ENCODE data around the gene GPR137B.
"Not testable (repeated sequence)": the region's sequence is repeated elsewhere in the genome, so short reads cannot be mapped to it uniquely, and the experiment has no call there.

The GPR137B gene, protein sequence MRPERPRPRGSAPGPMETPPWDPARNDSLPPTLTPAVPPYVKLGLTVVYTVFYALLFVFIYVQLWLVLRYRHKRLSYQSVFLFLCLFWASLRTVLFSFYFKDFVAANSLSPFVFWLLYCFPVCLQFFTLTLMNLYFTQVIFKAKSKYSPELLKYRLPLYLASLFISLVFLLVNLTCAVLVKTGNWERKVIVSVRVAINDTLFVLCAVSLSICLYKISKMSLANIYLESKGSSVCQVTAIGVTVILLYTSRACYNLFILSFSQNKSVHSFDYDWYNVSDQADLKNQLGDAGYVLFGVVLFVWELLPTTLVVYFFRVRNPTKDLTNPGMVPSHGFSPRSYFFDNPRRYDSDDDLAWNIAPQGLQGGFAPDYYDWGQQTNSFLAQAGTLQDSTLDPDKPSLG

DNA sequence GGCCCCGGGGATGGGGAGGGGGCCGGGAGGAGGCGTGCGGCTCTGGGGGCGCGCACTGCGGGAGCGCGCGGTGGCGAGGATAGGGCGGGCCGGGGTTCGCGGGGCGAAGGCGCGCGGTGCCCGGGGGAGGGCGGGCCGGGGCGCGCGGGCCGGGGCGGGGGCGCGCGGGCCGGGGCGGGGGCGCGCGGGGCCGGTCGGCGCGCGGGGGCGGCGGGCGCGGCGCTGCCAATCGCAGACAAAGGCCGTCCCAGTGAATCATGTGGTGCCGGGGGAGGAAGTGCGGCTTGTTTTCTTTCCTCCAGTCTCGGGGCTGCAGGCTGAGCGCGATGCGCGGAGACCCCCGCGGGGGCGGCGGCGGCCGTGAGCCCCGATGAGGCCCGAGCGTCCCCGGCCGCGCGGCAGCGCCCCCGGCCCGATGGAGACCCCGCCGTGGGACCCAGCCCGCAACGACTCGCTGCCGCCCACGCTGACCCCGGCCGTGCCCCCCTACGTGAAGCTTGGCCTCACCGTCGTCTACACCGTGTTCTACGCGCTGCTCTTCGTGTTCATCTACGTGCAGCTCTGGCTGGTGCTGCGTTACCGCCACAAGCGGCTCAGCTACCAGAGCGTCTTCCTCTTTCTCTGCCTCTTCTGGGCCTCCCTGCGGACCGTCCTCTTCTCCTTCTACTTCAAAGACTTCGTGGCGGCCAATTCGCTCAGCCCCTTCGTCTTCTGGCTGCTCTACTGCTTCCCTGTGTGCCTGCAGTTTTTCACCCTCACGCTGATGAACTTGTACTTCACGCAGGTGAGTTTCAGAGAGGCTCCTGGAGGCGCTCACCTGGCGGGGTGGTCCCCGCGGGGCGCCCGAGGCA is at the start of gene GPR137B:
TSS of gene GPR137B (plus strand) at position 287 of the 851 bp plus-strand sequence. CDS start at position 371, 84 bp downstream.
- H3K27ac Mint-ChIP-seq: peak within 1 kb of the TSS; percentile 93
- peaks cover 34% of the 10 kb centered on the region for H3K27me3 Mint-ChIP-seq
- H3K9me3 Mint-ChIP-seq: no peaks in the 10 kb centered on the region
- intact Hi-C loops (cut with micrococcal nuclease): loop anchor here (2.0 to 5.0 kb wide), 2 partner anchors 65 to 138 kb away; partner anchors contain the start of gene ERO1B
- peaks cover 47% of the 10 kb centered on the region for H3K4me1 Mint-ChIP-seq (ENCODE audit: low read depth)
- H3K36me3 Mint-ChIP-seq (ENCODE audit: low read depth): peaks cover 56% of the 10 kb centered on the region
- H3K4me3 Mint-ChIP-seq: peak within 1 kb of the TSS; percentile 97

DNA sequence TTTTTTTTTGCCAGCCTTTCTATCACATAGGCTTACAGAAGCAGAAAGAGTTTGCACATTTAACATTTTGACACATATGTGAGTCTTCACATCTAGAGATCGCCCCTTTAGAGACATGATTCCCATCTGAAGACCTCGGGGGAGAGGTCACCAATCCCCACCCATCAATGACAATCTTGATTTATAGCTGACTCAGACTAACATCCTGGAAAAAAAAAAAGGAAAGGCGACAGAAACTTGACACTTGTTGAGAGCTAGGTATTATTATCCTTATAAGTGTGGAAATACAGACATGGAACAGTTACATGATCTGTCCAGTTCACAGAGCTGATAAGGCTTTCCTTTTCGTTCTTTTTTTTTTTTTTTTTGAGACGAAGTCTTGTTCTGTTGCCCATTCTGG is 49.4 kb upstream of the GPR137B start:
- peaks cover 18% of the 10 kb centered on the region for H3K9me3 Mint-ChIP-seq
- no peak overlapping the region for H3K27ac Mint-ChIP-seq
- intact Hi-C loops (cut with micrococcal nuclease): no loop called here
- no peaks in the 10 kb centered on the region for H3K36me3 Mint-ChIP-seq (ENCODE audit: low read depth)
- H3K4me3 Mint-ChIP-seq: no peak overlapping the region
- H3K4me1 Mint-ChIP-seq (ENCODE audit: low read depth): peaks cover 7% of the 10 kb centered on the region
- H3K27me3 Mint-ChIP-seq: peaks cover 9% of the 10 kb centered on the region

GRCh38 chr1:236095705-236096520 is 46.4 kb upstream of the GPR137B start:
- peaks cover 8% of the 10 kb centered on the region for H3K4me1 Mint-ChIP-seq (ENCODE audit: low read depth)
- no peaks in the 10 kb centered on the region for H3K36me3 Mint-ChIP-seq (ENCODE audit: low read depth)
- intact Hi-C loops (cut with micrococcal nuclease): no loop called here
- no peak overlapping the region for H3K27ac Mint-ChIP-seq
- no peak overlapping the region for H3K4me3 Mint-ChIP-seq
- peaks cover 18% of the 10 kb centered on the region for H3K9me3 Mint-ChIP-seq
- peaks cover 9% of the 10 kb centered on the region for H3K27me3 Mint-ChIP-seq

DNA sequence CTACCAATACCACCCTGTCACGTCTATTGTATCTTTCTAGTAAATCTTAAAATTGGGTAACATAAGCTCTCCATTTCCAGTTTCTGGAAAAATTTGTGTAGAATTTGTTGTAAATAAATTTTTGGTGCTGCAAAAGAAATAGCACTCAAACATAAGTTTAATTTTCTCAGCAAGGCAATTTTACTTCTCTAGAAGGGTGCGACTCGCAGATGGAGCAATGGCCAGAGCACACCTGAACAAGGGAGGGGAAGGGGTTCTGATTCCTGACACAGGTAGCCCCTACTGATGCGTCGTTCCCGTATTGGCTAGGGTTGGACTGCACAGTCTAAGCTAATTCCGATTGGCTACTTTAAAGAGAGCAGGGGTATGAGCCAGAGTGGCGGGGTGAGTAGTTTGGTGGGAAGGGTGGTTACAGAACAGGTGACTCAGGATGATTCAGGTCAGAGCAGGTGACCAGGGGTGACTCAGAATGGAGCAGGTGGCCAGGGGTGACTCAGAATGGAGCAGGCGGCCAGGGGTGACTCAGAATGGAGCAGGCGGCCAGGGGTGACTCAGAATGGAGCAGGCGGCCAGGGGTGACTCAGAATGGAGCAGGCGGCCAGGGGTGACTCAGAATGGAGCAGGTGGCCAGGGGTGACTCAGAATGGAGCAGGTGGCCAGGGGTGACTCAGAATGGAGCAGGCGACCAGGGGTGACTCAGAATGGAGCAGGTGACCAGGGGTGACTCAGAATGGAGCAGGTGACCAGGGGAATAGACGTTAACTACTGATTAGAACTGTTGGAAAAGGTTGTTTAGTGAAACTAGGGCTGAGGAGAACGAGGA is 45.5 kb upstream of the GPR137B start:
- H3K4me1 Mint-ChIP-seq (ENCODE audit: low read depth); intact Hi-C loops (cut with micrococcal nuclease); H3K27me3 Mint-ChIP-seq; H3K36me3 Mint-ChIP-seq (ENCODE audit: low read depth); H3K4me3 Mint-ChIP-seq: not testable (repeated sequence)
- peak overlapping the region; percentile 55 for H3K27ac Mint-ChIP-seq
- peaks cover 18% of the 10 kb centered on the region for H3K9me3 Mint-ChIP-seq

- Mint-ChIP-seq H3K27me3 (peaks cover 7% of the 10 kb centered on the region), H3K27ac (no peak overlapping the region), H3K36me3 (ENCODE audit: low read depth) (no peaks in the 10 kb centered on the region), H3K9me3 (peaks cover 18% of the 10 kb centered on the region), H3K4me3 (no peak overlapping the region), H3K4me1 (ENCODE audit: low read depth) (peaks cover 8% of the 10 kb centered on the region)
- intact Hi-C loops (cut with micrococcal nuclease): no loop called here
Observed at GRCh38 chr1:236098267-236098666, 44.1 kb upstream of the GPR137B start.

- Mint-ChIP-seq H3K36me3 (ENCODE audit: low read depth) (no peaks in the 10 kb centered on the region), H3K4me1 (ENCODE audit: low read depth) (peaks cover 8% of the 10 kb centered on the region), H3K4me3 (no peak overlapping the region), H3K27me3 (peaks cover 3% of the 10 kb centered on the region), H3K27ac (no peak overlapping the region), H3K9me3 (peaks cover 18% of the 10 kb centered on the region)
- intact Hi-C loops (cut with micrococcal nuclease): no loop called here
Observed at GRCh38 chr1:236099355-236099974, 42.9 kb upstream of the GPR137B start.

GRCh38 chr1:236100799-236101198 is 41.5 kb upstream of the GPR137B start:
- Mint-ChIP-seq H3K4me1 (ENCODE audit: low read depth) (peaks cover 8% of the 10 kb centered on the region), H3K9me3 (peaks cover 12% of the 10 kb centered on the region), H3K27me3 (no peaks in the 10 kb centered on the region), H3K36me3 (ENCODE audit: low read depth) (no peaks in the 10 kb centered on the region), H3K27ac (no peak overlapping the region), H3K4me3 (no peak overlapping the region)
- intact Hi-C loops (cut with micrococcal nuclease): loop anchor here (10.0 kb wide), 1 partner anchor 1284 kb away; no protein-coding TSS in a partner anchor

DNA sequence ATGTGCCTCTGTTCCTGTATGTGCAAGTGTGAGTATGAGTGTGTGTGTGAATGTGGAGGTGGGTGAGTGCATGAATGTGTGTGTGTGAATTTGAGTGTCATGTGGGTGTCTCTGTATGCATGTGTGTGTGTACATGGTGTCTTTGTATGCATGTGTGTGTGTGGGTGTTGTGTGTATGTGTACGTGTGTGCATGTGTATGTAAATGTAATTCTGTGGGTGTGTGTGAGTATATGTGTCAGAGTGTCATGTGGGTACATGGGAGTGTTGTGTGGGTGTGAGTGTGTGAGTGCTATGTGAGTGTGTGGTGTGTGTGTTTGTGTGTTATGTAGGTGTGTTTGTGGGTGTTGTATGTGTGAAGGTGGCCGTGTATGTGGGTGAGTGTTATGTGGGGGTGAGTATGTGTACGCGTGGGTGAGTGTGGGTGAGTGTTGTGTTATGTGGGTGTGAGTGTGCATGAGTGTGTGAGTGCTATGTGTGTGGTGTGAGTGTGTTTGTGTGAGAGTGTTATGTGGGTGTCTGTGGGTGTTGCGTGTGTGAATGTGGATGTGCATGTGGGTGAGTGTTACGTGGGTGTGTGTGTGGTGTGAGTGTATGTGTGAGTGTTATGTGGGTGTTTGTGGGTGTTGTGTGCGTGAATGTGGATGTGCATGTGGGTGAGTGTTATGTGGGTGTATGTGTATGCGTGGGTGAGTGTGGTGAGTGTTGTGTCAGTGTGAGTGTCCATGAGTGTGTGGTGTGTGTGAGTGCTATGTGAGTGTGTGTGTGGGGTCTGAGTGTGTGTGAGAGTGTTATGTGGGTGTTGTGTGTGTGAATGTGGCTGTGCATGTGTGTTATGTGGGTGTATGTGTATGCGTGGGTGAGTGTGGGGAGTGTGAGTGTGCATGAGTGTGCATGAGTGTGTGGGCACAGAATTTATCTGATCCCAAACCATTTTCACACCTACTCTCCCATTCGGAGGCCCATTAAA is 40.8 kb upstream of the GPR137B start:
- Mint-ChIP-seq H3K4me1 (ENCODE audit: low read depth) (peaks cover 8% of the 10 kb centered on the region), H3K36me3 (ENCODE audit: low read depth) (no peaks in the 10 kb centered on the region), H3K27ac (no peak overlapping the region), H3K9me3 (peaks cover 5% of the 10 kb centered on the region), H3K27me3 (no peaks in the 10 kb centered on the region), H3K4me3 (no peak overlapping the region)
- intact Hi-C loops (cut with micrococcal nuclease): loop anchor here (10.0 kb wide), 1 partner anchor 1283 kb away; no protein-coding TSS in a partner anchor

- H3K4me3 Mint-ChIP-seq: no peak overlapping the region
- H3K9me3 Mint-ChIP-seq: no peaks in the 10 kb centered on the region
- no peaks in the 10 kb centered on the region for H3K36me3 Mint-ChIP-seq (ENCODE audit: low read depth)
- intact Hi-C loops (cut with micrococcal nuclease): loop anchor here (10.0 kb wide), 1 partner anchor 1282 kb away; no protein-coding TSS in a partner anchor
- peaks cover 3% of the 10 kb centered on the region for H3K4me1 Mint-ChIP-seq (ENCODE audit: low read depth)
- no peak overlapping the region for H3K27ac Mint-ChIP-seq
- H3K27me3 Mint-ChIP-seq: no peaks in the 10 kb centered on the region
Observed at GRCh38 chr1:236102611-236103010, 39.7 kb upstream of the GPR137B start.

- intact Hi-C loops (cut with micrococcal nuclease): loop anchor here (10.0 kb wide), 1 partner anchor 1282 kb away; no protein-coding TSS in a partner anchor
- H3K4me3 Mint-ChIP-seq: no peak overlapping the region
- no peaks in the 10 kb centered on the region for H3K36me3 Mint-ChIP-seq (ENCODE audit: low read depth)
- no peaks in the 10 kb centered on the region for H3K4me1 Mint-ChIP-seq (ENCODE audit: low read depth)
- no peaks in the 10 kb centered on the region for H3K9me3 Mint-ChIP-seq
- H3K27me3 Mint-ChIP-seq: no peaks in the 10 kb centered on the region
- no peak overlapping the region for H3K27ac Mint-ChIP-seq
Observed at GRCh38 chr1:236103059-236103458, 39.3 kb upstream of the GPR137B start.

DNA sequence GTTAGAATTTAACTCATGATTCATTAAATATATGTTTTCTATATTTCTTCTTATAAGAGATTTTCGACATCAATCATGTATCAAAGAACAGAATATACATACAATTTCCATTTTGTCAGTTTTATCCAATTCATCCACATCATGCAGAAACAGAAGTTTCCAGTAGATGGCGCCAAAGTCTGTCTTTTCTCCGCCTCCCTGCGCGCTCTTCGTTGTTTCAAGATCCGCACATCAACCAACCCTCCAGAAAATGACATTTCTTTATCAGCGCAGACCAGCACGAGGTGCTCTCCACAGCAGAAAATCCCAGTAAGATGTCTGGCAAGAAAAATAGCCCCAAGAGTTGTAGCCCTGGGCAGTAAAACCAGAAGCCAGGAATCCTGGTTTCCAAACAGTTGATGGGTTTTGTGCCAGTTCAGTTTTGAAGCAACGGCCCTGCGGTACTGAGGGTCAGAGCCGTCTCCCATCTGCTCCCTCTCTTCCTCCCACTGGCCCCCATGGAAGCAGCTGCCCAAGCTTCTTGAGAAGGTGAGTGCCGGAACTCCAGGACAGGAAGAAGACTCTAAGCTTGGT is 38.6 kb upstream of the GPR137B start:
- no peaks in the 10 kb centered on the region for H3K36me3 Mint-ChIP-seq (ENCODE audit: low read depth)
- H3K4me1 Mint-ChIP-seq (ENCODE audit: low read depth): no peaks in the 10 kb centered on the region
- no peaks in the 10 kb centered on the region for H3K9me3 Mint-ChIP-seq
- H3K4me3 Mint-ChIP-seq: no peak overlapping the region
- intact Hi-C loops (cut with micrococcal nuclease): loop anchor here (10.0 kb wide), 1 partner anchor 1281 kb away; no protein-coding TSS in a partner anchor
- no peak overlapping the region for H3K27ac Mint-ChIP-seq
- no peaks in the 10 kb centered on the region for H3K27me3 Mint-ChIP-seq
